ENCODE measurements around the gene FAM135A.

GRCh38 chr6:70531133-70531532 lies 117.8 kb downstream of the FAM135A start:
- no peak for TF ChIP-seq ZNF274 (IDR thresholded peaks at IDR 0.05; ENCODE audit: low read depth, low read length)
- no peak for TF ChIP-seq YY1 (IDR thresholded peaks at IDR 0.05; ENCODE audit: insufficient read depth, insufficient read length)
- TF ChIP-seq SUZ12 (IDR thresholded peaks at IDR 0.05; ENCODE audit: extremely low read depth, insufficient read depth, insufficient read length) = no peak
